GM12878 (cell line): ENCODE results near the gene CHCHD6. TPM values are rescaled to one million over a fixed set of nuclear protein-coding genes. Genes with fewer than 3 reads are reported as not detected.

Source experiments
- ATAC-seq: fragments of 200-7000 bp; cut with Tn5 transposase; 3 replicates; pipeline ENCODE4 v1.9.1; 2020; ENCODE audit warnings: mild to moderate bottlenecking, moderate library complexity
- BruUV-seq: library from RNA; stranded (reverse); fragments of 400-500 nt; replicated peaks from 2 replicates; lab custom pipeline; 2021; lab: Mats Ljungman, UMichigan
- CTCF ChIA-PET: fragments of 300-600 bp; sonication (Branson Sonifier 250); formaldehyde crosslinking; extraction: SDS; loops from one replicate; lab custom pipeline; 2021; ENCODE audit warnings: inconsistent platforms; lab: Yijun Ruan, JAX
- POLR2A ChIA-PET: fragments of 350-600 bp; formaldehyde crosslinking; extraction: SDS; loops from one replicate; lab custom pipeline; 2021; ENCODE audit warnings: inconsistent platforms; lab: Charles Lee
- RAD21 ChIA-PET: fragments of 300-600 bp; sonication (Branson Sonifier 250); formaldehyde crosslinking; loops from one replicate; lab custom pipeline; 2023; ENCODE audit warnings: antibody characterized with exemption; ENCODE audit not compliant: unreplicated experiment; lab: Charles Lee
- SMC1A ChIA-PET: fragments of 300-600 bp; sonication (Branson Sonifier 250); formaldehyde crosslinking; loops from one replicate; lab custom pipeline; 2023; ENCODE audit not compliant: unreplicated experiment, uncharacterized antibody; lab: Charles Lee
- DNase-seq: peaks from one replicate; pipeline ENCODE4 v3.0.0-alpha.2; 2011; ENCODE audit warnings: low read depth, low spot score
- FAIRE-seq: peaks from 3 replicates; lab custom pipeline; 2011; peaks lifted over from hg19 to GRCh38; lab: Jason Lieb, UNC
- H2AFZ ChIP-seq: 2 replicates; pipeline ENCODE4 v1.6.0; 2011; ENCODE audit warnings: low read depth, low read length, control low read depth; ENCODE audit not compliant: control insufficient read depth
- H3K27ac ChIP-seq: 2 replicates; pipeline ENCODE4 v1.5.1; 2011; ENCODE audit warnings: control low read depth; ENCODE audit not compliant: control insufficient read depth, insufficient read depth
- H3K27me3 ChIP-seq, 2 experiments: replicated peaks in 1 of 2; 2 replicates each; pipeline versions ENCODE4 v1.6.0 to v1.6.1; 2011; ENCODE audit warnings: low read length in 1 of 2; ENCODE audit not compliant: control insufficient read depth in 2 of 2, insufficient read depth in 2 of 2
- H3K36me3 ChIP-seq, 2 experiments: 2 replicates each; pipeline ENCODE4 v1.5.1; 2011; ENCODE audit warnings: low read length in 1 of 2; ENCODE audit not compliant: control insufficient read depth in 2 of 2, insufficient read depth in 2 of 2
- H3K4me1 ChIP-seq: 2 replicates; pipeline ENCODE4 v1.6.1; 2011; ENCODE audit warnings: mild to moderate bottlenecking, low read length, moderate library complexity, mixed read lengths; ENCODE audit not compliant: control insufficient read depth, insufficient read depth
- H3K4me2 ChIP-seq: 2 replicates; pipeline ENCODE4 v1.6.0; 2011; ENCODE audit warnings: control low read depth; ENCODE audit not compliant: control insufficient read depth, insufficient read depth
- H3K4me3 ChIP-seq: fragments of 200-600 bp; sonication (generic); 2 replicates; pipeline ENCODE4 v1.5.1; 2016
- H3K79me2 ChIP-seq: 2 replicates; pipeline ENCODE4 v1.6.0; 2011; ENCODE audit warnings: low read length; ENCODE audit not compliant: control insufficient read depth, insufficient read depth
- H3K9ac ChIP-seq: 2 replicates; pipeline ENCODE4 v1.8.0; 2011; ENCODE audit warnings: low read length, control low read depth, mixed read lengths; ENCODE audit not compliant: control insufficient read depth, insufficient read depth
- H3K9me3 ChIP-seq: replicated peaks from 3 replicates; pipeline ENCODE4 v1.5.1; 2011; ENCODE audit warnings: mild to moderate bottlenecking, low read length; ENCODE audit not compliant: control insufficient read depth, insufficient read depth
- H4K20me1 ChIP-seq: 2 replicates; pipeline ENCODE4 v1.6.0; 2011; ENCODE audit not compliant: control insufficient read depth, insufficient read depth
- TAF1 ChIP-seq: IDR thresholded peaks from 2 replicates; pipeline ENCODE4 v1.6.1; 2011; ENCODE audit warnings: mild to moderate bottlenecking, low read depth, low read length, borderline replicate concordance
- WGBS: methylation state at CpG from one replicate; pipeline ENCODE4 v1.1.6; 2016; ENCODE audit warnings: low lambda C conversion rate; ENCODE audit not compliant: insufficient replicate concordance, insufficient coverage; ENCODE audit errors: missing lambda C conversion rate; 5-methylcytosine and 5-hydroxymethylcytosine counted together
- in situ Hi-C: fragments of 300-500 bp; cut with MboI; formaldehyde crosslinking; loops from 9 replicates; pipeline ENCODE4 v1.14.3; 2018; ENCODE audit warnings: mixed read lengths
- intact Hi-C: fragments of 100-400 bp; cut with micrococcal nuclease; formaldehyde crosslinking; loops from one replicate; pipeline ENCODE4 v1.14.2; 2022; ENCODE audit not compliant: unreplicated experiment
- polyA plus RNA-seq, 11 experiments: library from polyadenylated mRNA; depleted of rRNA in 4 of 11; unstranded in 6 of 11; stranded (reverse) in 5 of 11; fragments of >200 nt; fragmentation: Nextera tagmentation in 4 of 11; fragmentation: Illumina TruSeq in 1 of 11; extraction: Ambion mirVana in 4 of 11; extraction: Trizol in 1 of 11; gene quantifications; 1 replicate in 1 of 11; 2 replicates in 10 of 11; pipeline versions ENCODE4 v1.2.1 to v1.2.3, GENCODE V29; 2011 to 2016; ENCODE audit warnings: inconsistent platforms in 2 of 11, missing spikeins in 2 of 11, low read depth in 1 of 11
- total RNA-seq, 4 experiments: library from RNA; depleted of rRNA in 3 of 4; stranded (reverse); fragments of >200 nt in 3 of 4; fragmentation: Illumina TruSeq in 1 of 4; extraction: Trizol in 1 of 4; gene quantifications; 2 replicates each; pipeline versions ENCODE4 v1.2.1 to v1.2.3, GENCODE V29; 2013 to 2021
- TF ChIP-seq, protein P1 (sequence below): fragments of 450-650 bp; IDR thresholded peaks from 2 replicates; pipeline ENCODE4 v1.6.1; 2018; ENCODE audit warnings: mild to moderate bottlenecking, low read depth, moderate library complexity; ENCODE audit not compliant: partially characterized antibody

CHCHD6 gene
- total and polyA plus RNA-seq, 10 of the 15 experiments (the other 5 are each of a cell fraction or from before 2014, with no cell fraction given): 2.7 to 16.7 (median 12.3) TPM

DNA sequence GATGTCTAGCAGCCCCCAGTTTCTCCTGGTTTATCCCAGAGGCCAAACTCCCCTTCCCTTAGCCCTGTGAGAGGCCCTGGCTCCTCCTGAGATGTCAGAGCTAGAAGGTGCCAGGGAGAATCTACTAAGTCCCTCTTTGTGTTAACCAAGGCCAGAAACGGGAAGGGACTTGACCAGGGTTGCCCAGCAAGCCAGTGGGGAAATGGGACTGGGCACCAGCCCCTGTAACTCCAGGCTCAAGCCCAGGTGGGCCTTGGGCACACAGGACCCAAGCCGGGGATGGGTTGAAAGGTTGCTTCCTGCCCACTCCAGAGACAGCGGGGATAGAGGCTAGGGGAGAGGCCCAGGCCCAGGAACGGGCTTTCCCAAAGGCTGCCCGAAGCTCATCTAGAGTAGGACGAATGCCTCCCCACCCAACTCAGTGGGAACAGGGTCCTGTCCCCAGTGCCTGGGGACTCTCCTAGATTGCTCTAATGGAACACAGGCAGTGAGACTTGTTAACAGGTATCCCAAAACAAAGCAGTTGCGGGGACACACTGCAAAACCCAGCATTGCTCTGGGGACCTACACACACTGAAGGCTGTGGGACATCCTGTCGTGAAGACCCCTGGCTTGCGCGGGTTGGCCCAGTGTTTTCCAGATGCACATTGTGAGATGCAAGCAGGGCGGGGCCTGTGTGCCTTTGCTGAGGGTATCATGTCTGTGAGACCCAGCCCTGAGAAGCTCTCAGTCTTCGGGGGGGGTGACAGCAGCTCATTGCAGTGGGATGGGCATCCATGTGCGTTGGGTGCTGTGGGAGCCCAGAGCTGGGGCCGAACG lies 36.2 kb upstream of the CHCHD6 start:
- SMC1A ChIA-PET: no interaction called here
- POLR2A ChIA-PET: no interaction called here
- intact Hi-C loops: no loop called here
- Histone ChIP-seq H3K79me2 (no peaks in the 10 kb centered on the region), H3K27me3 (no peaks in the 10 kb centered on the region), H3K4me3 (no peak overlapping the region), H3K36me3 (no peaks in the 10 kb centered on the region), H3K9ac (no peak overlapping the region), H2AFZ (no peak overlapping the region), H3K4me2 (no peak overlapping the region), H3K27ac (no peak overlapping the region), H4K20me1 (no peaks in the 10 kb centered on the region), H3K4me1 (no peaks in the 10 kb centered on the region), H3K9me3 (no peaks in the 10 kb centered on the region; the same call in 1 of the 3 replicates)
- CTCF ChIA-PET: interaction anchor here (3.0 kb wide), 1 partner anchor 11 kb away, joined by 15 read pairs; no protein-coding TSS in a partner anchor
- FAIRE-seq: no peak
- WGBS: 33% methylated on average over 15 of the region's 15 CpGs
- in situ Hi-C loops: no loop called here
- no peak for TF ChIP-seq TAF1
- TF ChIP-seq, protein P1, sequence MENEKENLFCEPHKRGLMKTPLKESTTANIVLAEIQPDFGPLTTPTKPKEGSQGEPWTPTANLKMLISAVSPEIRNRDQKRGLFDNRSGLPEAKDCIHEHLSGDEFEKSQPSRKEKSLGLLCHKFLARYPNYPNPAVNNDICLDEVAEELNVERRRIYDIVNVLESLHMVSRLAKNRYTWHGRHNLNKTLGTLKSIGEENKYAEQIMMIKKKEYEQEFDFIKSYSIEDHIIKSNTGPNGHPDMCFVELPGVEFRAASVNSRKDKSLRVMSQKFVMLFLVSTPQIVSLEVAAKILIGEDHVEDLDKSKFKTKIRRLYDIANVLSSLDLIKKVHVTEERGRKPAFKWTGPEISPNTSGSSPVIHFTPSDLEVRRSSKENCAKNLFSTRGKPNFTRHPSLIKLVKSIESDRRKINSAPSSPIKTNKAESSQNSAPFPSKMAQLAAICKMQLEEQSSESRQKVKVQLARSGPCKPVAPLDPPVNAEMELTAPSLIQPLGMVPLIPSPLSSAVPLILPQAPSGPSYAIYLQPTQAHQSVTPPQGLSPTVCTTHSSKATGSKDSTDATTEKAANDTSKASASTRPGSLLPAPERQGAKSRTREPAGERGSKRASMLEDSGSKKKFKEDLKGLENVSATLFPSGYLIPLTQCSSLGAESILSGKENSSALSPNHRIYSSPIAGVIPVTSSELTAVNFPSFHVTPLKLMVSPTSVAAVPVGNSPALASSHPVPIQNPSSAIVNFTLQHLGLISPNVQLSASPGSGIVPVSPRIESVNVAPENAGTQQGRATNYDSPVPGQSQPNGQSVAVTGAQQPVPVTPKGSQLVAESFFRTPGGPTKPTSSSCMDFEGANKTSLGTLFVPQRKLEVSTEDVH: no peak
- ATAC-seq: no peak
- no peak for DNase-seq
- no TSS peak for BruUV-seq
- RAD21 ChIA-PET: no interaction called here
